Measurements from ENCODE around the gene TULP4.

GRCh38 chr6:158543606-158544185, 231.4 kb downstream of the TULP4 start:
- TF ChIP-seq EGR1 (IDR thresholded peaks at IDR 0.05) (no peak), TEAD4 (IDR thresholded peaks at IDR 0.05) (no peak), CEBPB (IDR thresholded peaks at IDR 0.05) (no peak), USF1 (IDR thresholded peaks at IDR 0.05) (no peak), ZBTB7A (IDR thresholded peaks at IDR 0.05; ENCODE audit: low read depth) (no peak), TAF1 (IDR thresholded peaks at IDR 0.05; ENCODE audit: low read depth) (no peak), RAD21 (IDR thresholded peaks at IDR 0.05; ENCODE audit: low read depth) (no peak)
- TF ChIP-seq, protein P1, sequence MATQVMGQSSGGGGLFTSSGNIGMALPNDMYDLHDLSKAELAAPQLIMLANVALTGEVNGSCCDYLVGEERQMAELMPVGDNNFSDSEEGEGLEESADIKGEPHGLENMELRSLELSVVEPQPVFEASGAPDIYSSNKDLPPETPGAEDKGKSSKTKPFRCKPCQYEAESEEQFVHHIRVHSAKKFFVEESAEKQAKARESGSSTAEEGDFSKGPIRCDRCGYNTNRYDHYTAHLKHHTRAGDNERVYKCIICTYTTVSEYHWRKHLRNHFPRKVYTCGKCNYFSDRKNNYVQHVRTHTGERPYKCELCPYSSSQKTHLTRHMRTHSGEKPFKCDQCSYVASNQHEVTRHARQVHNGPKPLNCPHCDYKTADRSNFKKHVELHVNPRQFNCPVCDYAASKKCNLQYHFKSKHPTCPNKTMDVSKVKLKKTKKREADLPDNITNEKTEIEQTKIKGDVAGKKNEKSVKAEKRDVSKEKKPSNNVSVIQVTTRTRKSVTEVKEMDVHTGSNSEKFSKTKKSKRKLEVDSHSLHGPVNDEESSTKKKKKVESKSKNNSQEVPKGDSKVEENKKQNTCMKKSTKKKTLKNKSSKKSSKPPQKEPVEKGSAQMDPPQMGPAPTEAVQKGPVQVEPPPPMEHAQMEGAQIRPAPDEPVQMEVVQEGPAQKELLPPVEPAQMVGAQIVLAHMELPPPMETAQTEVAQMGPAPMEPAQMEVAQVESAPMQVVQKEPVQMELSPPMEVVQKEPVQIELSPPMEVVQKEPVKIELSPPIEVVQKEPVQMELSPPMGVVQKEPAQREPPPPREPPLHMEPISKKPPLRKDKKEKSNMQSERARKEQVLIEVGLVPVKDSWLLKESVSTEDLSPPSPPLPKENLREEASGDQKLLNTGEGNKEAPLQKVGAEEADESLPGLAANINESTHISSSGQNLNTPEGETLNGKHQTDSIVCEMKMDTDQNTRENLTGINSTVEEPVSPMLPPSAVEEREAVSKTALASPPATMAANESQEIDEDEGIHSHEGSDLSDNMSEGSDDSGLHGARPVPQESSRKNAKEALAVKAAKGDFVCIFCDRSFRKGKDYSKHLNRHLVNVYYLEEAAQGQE (IDR thresholded peaks at IDR 0.05; ENCODE audit: low read depth): no peak
- TF ChIP-seq, protein P2, sequence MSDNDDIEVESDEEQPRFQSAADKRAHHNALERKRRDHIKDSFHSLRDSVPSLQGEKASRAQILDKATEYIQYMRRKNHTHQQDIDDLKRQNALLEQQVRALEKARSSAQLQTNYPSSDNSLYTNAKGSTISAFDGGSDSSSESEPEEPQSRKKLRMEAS (IDR thresholded peaks at IDR 0.05): no peak
